DMS53 (cell line): ENCODE results near the gene EFHD2.
"Not testable (repeated sequence)": the region's sequence is repeated elsewhere in the genome, so short reads cannot be mapped to it uniquely, and the experiment has no call there.

ENCODE experiments used
- DNase-seq: peaks from one replicate; lab custom pipeline; 2025; lab: John Stamatoyannopoulos, UW

Gene EFHD2

GRCh38 chr1:15409388-15410222 is at the start of gene EFHD2:
EFHD2 (plus strand) TSS chr1:15409888; CDS start chr1:15409972, 84 bp downstream.
- peak; percentile 94 for DNase-seq

GRCh38 chr1:15360700-15361099 is 49.0 kb upstream of the EFHD2 start:
- no peak for DNase-seq

- DNase-seq = no peak
These were observed 47.5 kb upstream of the EFHD2 start for GRCh38 chr1:15362096-15362736.

GRCh38 chr1:15362737-15363128 is 47.0 kb upstream of the EFHD2 start:
- no peak for DNase-seq

- peak; percentile 14 for DNase-seq
These were observed 44.9 kb upstream of the EFHD2 start for GRCh38 chr1:15364740-15365139.

GRCh38 chr1:15368888-15369287 is 40.8 kb upstream of the EFHD2 start:
- DNase-seq = peak; percentile 17

GRCh38 chr1:15370268-15370667 is 39.4 kb upstream of the EFHD2 start:
- DNase-seq = no peak

- DNase-seq = no peak
These were observed 38.7 kb upstream of the EFHD2 start for GRCh38 chr1:15370781-15371520.

GRCh38 chr1:15371610-15372545 is 37.8 kb upstream of the EFHD2 start:
- DNase-seq = no peak

- no peak for DNase-seq
These were observed 31.0 kb upstream of the EFHD2 start for GRCh38 chr1:15378729-15379128.

GRCh38 chr1:15379151-15379550 is 30.5 kb upstream of the EFHD2 start:
- not testable (repeated sequence) for DNase-seq

- no peak for DNase-seq
These were observed 28.8 kb upstream of the EFHD2 start for GRCh38 chr1:15380601-15381508.

GRCh38 chr1:15381805-15382204 is 27.9 kb upstream of the EFHD2 start:
- DNase-seq = peak; percentile 22

GRCh38 chr1:15382601-15383518 is 26.8 kb upstream of the EFHD2 start:
- no peak for DNase-seq

- no peak for DNase-seq
These were observed 25.9 kb upstream of the EFHD2 start for GRCh38 chr1:15383810-15384209.

- DNase-seq = no peak
These were observed 25.3 kb upstream of the EFHD2 start for GRCh38 chr1:15384301-15384901.

- no peak for DNase-seq
These were observed 24.3 kb upstream of the EFHD2 start for GRCh38 chr1:15385420-15385819.

GRCh38 chr1:15386164-15386749 is 23.4 kb upstream of the EFHD2 start:
- no peak for DNase-seq
